Neural crest cell (in vitro differentiated cells): ENCODE results near the gene NDUFV3. TPM values are rescaled to one million over a fixed set of nuclear protein-coding genes. Genes with fewer than 3 reads are reported as not detected.
"Not testable (repeated sequence)": the region's sequence is repeated elsewhere in the genome, so short reads cannot be mapped to it uniquely, and the experiment has no call there.

ENCODE experiments used
- DNase-seq: peaks from one replicate; pipeline ENCODE4 v3.0.0; 2021; ENCODE audit warnings: low read depth, mixed read lengths, low spot score
- H3K27ac Mint-ChIP-seq: one replicate; pipeline ENCODE4 v1.8.0; 2021; ENCODE audit warnings: mild to moderate bottlenecking, mixed read lengths; ENCODE audit not compliant: unreplicated experiment
- H3K27me3 Mint-ChIP-seq: 2 replicates; pipeline ENCODE4 v1.8.0; 2021; ENCODE audit warnings: low read depth, mild to moderate bottlenecking, mixed read lengths
- H3K36me3 Mint-ChIP-seq: 2 replicates; pipeline ENCODE4 v1.8.0; 2021; ENCODE audit warnings: low read depth, mild to moderate bottlenecking, mixed read lengths
- H3K4me1 Mint-ChIP-seq: 2 replicates; pipeline ENCODE4 v1.8.0; 2021; ENCODE audit warnings: mixed read lengths
- H3K4me3 Mint-ChIP-seq: one replicate; pipeline ENCODE4 v1.8.0; 2021; ENCODE audit warnings: mild to moderate bottlenecking, mixed read lengths
- H3K9me3 Mint-ChIP-seq: 2 replicates; pipeline ENCODE4 v1.8.0; 2021; ENCODE audit warnings: mixed read lengths
- total RNA-seq: library from RNA; stranded (reverse); gene quantifications from 2 replicates; pipeline ENCODE4 v1.2.1, GENCODE V29; 2021
- TF ChIP-seq, protein P1 (sequence below): fragments of 200-600 bp; sonication (generic); conservative IDR thresholded peaks from 2 replicates; pipeline ENCODE4 v1.5.0; 2021; ENCODE audit warnings: antibody characterized with exemption, mild to moderate bottlenecking

Gene NDUFV3
- total RNA-seq, 1 donor from 2014 or later, result 38.1 TPM

DNA sequence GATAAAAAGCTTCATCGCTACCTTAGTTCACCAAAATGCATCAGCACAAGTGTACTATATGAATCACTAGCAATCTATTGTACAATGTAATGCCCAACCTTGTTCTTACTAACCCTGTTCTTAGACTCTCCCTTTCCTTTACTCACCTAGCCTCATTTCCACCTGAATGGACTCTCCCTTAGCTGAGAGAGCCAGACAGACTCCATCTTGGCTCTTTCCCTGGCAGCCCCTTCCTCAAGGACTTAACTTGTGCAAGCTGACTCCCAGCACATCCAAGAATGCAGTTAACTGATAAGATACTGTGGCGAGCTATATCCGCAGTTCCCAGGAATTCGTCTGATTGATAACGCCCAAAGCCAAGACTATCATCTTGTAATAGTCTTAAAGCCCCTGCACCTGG lies 43.3 kb downstream of the NDUFV3 start:
- not testable (repeated sequence) for DNase-seq, H3K4me3 Mint-ChIP-seq

DNA sequence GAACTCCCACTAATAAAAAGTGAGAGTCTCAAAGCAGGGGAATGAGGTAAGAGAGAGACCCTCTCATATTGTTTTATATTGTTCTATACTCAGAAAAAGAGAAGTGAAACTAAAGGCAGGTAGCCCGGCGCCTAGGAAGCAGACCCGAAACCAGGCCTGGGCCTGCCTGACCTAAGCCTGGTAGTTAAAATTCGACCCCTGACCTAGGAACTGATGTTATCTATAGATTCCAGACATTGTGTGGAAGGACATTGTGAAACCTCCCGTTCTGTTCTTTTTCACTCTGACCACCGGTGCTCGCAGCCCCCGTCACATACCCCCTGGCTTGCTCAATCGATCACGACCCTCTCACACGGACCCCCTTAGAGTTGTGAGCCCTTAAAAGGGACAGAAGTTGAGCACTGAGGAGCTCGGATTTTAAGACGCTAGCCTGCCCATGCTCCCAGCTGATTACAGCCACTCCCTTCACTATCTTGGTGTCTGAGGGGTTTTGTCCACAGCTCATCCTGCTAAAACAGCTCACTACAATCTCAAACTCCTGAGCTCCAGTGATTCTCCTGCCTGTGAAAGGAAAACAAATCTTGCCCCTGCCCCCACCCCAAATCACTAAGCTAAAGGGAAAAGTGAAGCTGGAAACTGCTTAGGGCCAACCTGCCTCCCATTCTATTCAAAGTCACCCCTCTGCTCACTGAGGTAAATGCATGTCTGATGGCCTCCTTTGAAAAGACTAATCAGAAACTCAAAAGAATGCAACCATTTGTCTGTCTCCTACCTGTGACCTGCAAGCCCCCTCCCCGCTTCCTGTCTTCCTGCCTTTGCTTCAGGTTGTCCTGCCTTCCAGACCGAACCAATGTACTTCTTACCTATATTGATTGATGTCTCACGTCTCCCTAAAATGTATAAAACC lies 44.2 kb downstream of the NDUFV3 start:
- H3K36me3 Mint-ChIP-seq, DNase-seq, H3K9me3 Mint-ChIP-seq, H3K4me1 Mint-ChIP-seq, H3K27me3 Mint-ChIP-seq, H3K27ac Mint-ChIP-seq, H3K4me3 Mint-ChIP-seq: not testable (repeated sequence)

More for the DNA sequence above, 43.3 kb downstream of the NDUFV3 start:
- H3K4me1 Mint-ChIP-seq, H3K9me3 Mint-ChIP-seq, H3K27me3 Mint-ChIP-seq, H3K36me3 Mint-ChIP-seq: not testable (repeated sequence)
- H3K27ac Mint-ChIP-seq, result peak overlapping the region; percentile 52

DNA sequence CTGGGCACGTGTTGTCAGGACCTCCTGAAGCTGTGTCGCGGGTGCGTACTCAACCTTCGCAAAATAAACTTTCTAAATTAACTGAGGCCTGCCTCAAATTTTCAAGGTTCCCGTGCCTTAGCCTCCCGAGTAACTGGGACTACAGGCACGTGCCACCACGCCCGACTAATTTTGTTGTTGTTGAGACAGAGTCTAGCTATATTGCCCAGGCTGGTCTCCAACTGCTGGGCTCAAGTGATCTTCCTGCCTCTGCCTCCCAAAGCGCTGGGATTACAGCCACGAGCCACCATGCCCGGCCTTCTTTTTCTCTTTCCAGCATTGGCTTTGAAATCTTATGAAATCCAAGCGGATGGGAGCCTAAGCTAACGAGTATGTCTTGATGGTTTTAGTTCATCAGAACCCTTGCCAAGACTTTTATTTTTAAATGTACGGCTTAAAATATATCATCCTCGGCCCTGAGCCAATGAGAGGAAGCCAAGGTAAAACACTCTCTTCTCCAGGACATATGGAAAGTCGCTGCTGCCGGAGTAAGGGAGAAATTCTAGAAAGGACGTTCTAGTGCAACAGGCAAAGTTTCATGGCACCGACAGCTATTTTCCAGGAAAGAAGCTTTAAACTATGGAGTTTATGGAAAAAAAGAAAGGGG lies 45.0 kb downstream of the NDUFV3 start:
- Mint-ChIP-seq H3K36me3 (no peaks in the 10 kb centered on the region), H3K9me3 (no peaks in the 10 kb centered on the region), H3K27me3 (no peaks in the 10 kb centered on the region), H3K4me1 (peaks cover 1% of the 10 kb centered on the region), H3K27ac (no peak overlapping the region), H3K4me3 (no peak overlapping the region)
- TF ChIP-seq, protein P1, sequence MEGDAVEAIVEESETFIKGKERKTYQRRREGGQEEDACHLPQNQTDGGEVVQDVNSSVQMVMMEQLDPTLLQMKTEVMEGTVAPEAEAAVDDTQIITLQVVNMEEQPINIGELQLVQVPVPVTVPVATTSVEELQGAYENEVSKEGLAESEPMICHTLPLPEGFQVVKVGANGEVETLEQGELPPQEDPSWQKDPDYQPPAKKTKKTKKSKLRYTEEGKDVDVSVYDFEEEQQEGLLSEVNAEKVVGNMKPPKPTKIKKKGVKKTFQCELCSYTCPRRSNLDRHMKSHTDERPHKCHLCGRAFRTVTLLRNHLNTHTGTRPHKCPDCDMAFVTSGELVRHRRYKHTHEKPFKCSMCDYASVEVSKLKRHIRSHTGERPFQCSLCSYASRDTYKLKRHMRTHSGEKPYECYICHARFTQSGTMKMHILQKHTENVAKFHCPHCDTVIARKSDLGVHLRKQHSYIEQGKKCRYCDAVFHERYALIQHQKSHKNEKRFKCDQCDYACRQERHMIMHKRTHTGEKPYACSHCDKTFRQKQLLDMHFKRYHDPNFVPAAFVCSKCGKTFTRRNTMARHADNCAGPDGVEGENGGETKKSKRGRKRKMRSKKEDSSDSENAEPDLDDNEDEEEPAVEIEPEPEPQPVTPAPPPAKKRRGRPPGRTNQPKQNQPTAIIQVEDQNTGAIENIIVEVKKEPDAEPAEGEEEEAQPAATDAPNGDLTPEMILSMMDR, result no peak
- DNase-seq, result no peak

DNA sequence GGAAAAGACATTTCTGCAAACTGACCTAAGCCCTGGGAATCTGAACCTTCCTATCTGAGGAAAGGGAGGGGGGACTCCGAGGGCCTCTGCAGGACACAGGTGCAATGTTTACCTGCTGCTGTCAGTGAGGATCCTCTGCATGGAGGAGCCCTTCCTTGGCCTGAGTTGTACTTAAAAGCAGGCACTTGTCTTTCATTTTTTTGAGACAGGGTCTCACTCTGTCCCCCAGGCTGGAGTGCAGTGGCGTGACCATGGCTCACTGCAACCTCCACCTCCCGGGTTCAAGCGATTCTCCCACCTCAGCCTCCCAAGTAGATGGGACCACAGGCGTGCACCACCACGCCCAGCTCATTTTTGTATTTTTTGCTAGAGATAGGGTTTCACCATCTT lies 45.5 kb downstream of the NDUFV3 start:
- not testable (repeated sequence) for H3K36me3 Mint-ChIP-seq, H3K4me1 Mint-ChIP-seq, H3K4me3 Mint-ChIP-seq, DNase-seq, H3K9me3 Mint-ChIP-seq, H3K27me3 Mint-ChIP-seq, H3K27ac Mint-ChIP-seq

DNA sequence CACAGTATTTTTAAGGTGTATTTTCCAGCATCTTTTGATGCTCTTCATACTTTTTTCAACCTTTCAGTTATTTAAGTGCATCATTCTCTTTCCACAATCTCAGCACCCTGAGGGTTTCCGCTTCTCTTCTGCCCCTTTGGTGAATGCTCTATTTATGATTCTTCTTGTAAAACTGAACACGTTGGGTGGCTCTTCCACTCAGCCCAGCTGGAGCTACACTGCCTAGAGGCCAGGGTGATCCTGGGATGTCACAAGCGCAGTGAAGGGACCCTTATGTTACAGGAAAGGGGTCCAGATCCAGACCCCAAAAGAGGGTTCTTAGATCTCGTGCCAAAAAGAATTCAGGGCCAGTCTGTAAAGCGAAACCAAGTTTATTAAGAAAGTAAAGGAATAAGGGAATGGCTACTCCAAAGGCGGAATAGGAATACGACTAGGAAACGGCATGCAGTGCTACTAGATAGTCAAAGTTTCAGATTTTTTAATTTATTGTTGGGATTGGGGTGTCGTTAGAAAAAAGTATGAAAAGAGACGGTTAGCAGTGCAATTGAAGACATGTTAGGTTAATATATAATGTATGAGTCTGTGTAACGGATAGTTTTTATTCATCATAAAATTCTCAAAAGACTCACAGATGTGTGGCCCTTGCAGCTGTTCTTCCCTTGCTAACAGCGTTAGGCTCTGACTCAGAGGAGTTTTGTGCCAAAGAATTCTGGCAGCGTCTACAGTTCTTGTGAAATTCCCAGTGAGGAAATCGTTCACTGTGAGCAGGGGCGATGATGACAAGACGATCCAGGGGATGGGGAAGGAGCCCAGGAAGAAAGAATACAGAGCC lies 46.7 kb downstream of the NDUFV3 start:
- H3K4me1 Mint-ChIP-seq, result no peaks in the 10 kb centered on the region
- no peaks in the 10 kb centered on the region for H3K27me3 Mint-ChIP-seq
- no peaks in the 10 kb centered on the region for H3K36me3 Mint-ChIP-seq
- no peak overlapping the region for H3K27ac Mint-ChIP-seq
- H3K4me3 Mint-ChIP-seq, result no peak overlapping the region
- TF ChIP-seq, protein P1, result no peak
- no peak for DNase-seq
- no peaks in the 10 kb centered on the region for H3K9me3 Mint-ChIP-seq

DNA sequence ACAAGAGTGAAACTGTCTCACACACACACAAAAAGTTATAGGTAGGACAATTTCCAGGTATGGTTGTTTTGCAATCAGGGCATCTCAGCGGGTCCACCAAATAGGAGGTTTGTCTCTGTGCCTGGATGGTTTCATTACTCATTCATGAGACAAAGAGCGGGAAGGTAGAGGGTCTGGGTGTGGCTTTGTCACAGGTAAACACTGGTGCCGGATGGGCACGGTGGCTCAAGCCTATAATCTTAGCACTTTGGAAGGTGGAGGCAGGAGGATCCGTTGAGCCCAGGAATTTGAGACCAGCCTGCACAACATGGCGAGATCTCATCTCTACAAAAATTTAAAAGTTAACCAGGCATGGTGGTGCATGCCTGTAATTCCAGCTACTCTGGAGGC lies 48.6 kb downstream of the NDUFV3 start:
- H3K36me3 Mint-ChIP-seq, result no peaks in the 10 kb centered on the region
- H3K4me1 Mint-ChIP-seq, result peaks cover 4% of the 10 kb centered on the region
- H3K27me3 Mint-ChIP-seq, result no peaks in the 10 kb centered on the region
- TF ChIP-seq, protein P1, result no peak
- H3K9me3 Mint-ChIP-seq, result no peaks in the 10 kb centered on the region
- H3K4me3 Mint-ChIP-seq, result no peak overlapping the region
- DNase-seq, result no peak
- H3K27ac Mint-ChIP-seq, result no peak overlapping the region
